Mesothelial cell of epicardium (in vitro differentiated cells): ENCODE results near the gene GRAMD4. TPM values are rescaled to one million over a fixed set of nuclear protein-coding genes. Genes with fewer than 3 reads are reported as not detected.
"Not testable (repeated sequence)": the region's sequence is repeated elsewhere in the genome, so short reads cannot be mapped to it uniquely, and the experiment has no call there.

Experiments used
- DNase-seq, 2 experiments: peaks; one replicate each; pipeline ENCODE4 v3.0.0; 2021; ENCODE audit warnings: low spot score in 2 of 2; ENCODE audit not compliant: unreplicated experiment in 2 of 2
- H3K27ac Mint-ChIP-seq: 2 replicates; pipeline ENCODE4 v1.8.0; 2021; ENCODE audit warnings: mixed read lengths
- H3K27me3 Mint-ChIP-seq: 2 replicates; pipeline ENCODE4 v1.8.0; 2021; ENCODE audit warnings: low read depth, mixed read lengths
- H3K36me3 Mint-ChIP-seq: 2 replicates; pipeline ENCODE4 v1.8.0; 2021; ENCODE audit warnings: mixed read lengths
- H3K4me1 Mint-ChIP-seq: 2 replicates; pipeline ENCODE4 v1.8.0; 2021; ENCODE audit warnings: mixed read lengths
- H3K4me3 Mint-ChIP-seq: 2 replicates; pipeline ENCODE4 v1.8.0; 2021; ENCODE audit warnings: mild to moderate bottlenecking, moderate library complexity, mixed read lengths
- H3K9me3 Mint-ChIP-seq: 2 replicates; pipeline ENCODE4 v1.8.0; 2021; ENCODE audit warnings: mixed read lengths
- total RNA-seq: library from RNA; stranded (reverse); gene quantifications from 3 replicates; pipeline ENCODE4 v1.2.1, GENCODE V29; 2021
- TF ChIP-seq, protein P1 (sequence below): fragments of 200-600 bp; sonication (generic); IDR thresholded peaks from one replicate; pipeline ENCODE4 v1.5.0; 2021; ENCODE audit warnings: antibody characterized with exemption; ENCODE audit not compliant: unreplicated experiment

GRAMD4 gene
- total RNA-seq, 1 donor from 2014 or later = 58.3 TPM

- no peak for DNase-seq
- H3K36me3 Mint-ChIP-seq = peaks cover 11% of the 10 kb centered on the region
- TF ChIP-seq, protein P1, sequence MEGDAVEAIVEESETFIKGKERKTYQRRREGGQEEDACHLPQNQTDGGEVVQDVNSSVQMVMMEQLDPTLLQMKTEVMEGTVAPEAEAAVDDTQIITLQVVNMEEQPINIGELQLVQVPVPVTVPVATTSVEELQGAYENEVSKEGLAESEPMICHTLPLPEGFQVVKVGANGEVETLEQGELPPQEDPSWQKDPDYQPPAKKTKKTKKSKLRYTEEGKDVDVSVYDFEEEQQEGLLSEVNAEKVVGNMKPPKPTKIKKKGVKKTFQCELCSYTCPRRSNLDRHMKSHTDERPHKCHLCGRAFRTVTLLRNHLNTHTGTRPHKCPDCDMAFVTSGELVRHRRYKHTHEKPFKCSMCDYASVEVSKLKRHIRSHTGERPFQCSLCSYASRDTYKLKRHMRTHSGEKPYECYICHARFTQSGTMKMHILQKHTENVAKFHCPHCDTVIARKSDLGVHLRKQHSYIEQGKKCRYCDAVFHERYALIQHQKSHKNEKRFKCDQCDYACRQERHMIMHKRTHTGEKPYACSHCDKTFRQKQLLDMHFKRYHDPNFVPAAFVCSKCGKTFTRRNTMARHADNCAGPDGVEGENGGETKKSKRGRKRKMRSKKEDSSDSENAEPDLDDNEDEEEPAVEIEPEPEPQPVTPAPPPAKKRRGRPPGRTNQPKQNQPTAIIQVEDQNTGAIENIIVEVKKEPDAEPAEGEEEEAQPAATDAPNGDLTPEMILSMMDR = no peak
- no peaks in the 10 kb centered on the region for H3K27me3 Mint-ChIP-seq
- peaks cover 12% of the 10 kb centered on the region for H3K4me1 Mint-ChIP-seq
- no peak overlapping the region for H3K4me3 Mint-ChIP-seq
- no peak overlapping the region for H3K27ac Mint-ChIP-seq
- no peaks in the 10 kb centered on the region for H3K9me3 Mint-ChIP-seq
These were observed 12.6 kb downstream of the GRAMD4 start for GRCh38 chr22:46632646-46633249.

- no peaks in the 10 kb centered on the region for H3K9me3 Mint-ChIP-seq
- peaks cover 9% of the 10 kb centered on the region for H3K36me3 Mint-ChIP-seq
- H3K4me3 Mint-ChIP-seq = no peak overlapping the region
- H3K27ac Mint-ChIP-seq = peak overlapping the region; percentile 95
- TF ChIP-seq, protein P1 = no peak
- peaks cover 8% of the 10 kb centered on the region for H3K4me1 Mint-ChIP-seq
- DNase-seq = no peak
- H3K27me3 Mint-ChIP-seq = no peaks in the 10 kb centered on the region
These were observed 13.2 kb downstream of the GRAMD4 start for GRCh38 chr22:46633334-46633890.

- DNase-seq = no peak
- Mint-ChIP-seq H3K36me3 (peaks cover 9% of the 10 kb centered on the region), H3K4me3 (peak overlapping the region; percentile 20), H3K27ac (peak overlapping the region; percentile 95), H3K9me3 (no peaks in the 10 kb centered on the region), H3K27me3 (no peaks in the 10 kb centered on the region), H3K4me1 (peaks cover 8% of the 10 kb centered on the region)
- TF ChIP-seq, protein P1 = no peak
These were observed 14.0 kb downstream of the GRAMD4 start for GRCh38 chr22:46634011-46634699.

DNA sequence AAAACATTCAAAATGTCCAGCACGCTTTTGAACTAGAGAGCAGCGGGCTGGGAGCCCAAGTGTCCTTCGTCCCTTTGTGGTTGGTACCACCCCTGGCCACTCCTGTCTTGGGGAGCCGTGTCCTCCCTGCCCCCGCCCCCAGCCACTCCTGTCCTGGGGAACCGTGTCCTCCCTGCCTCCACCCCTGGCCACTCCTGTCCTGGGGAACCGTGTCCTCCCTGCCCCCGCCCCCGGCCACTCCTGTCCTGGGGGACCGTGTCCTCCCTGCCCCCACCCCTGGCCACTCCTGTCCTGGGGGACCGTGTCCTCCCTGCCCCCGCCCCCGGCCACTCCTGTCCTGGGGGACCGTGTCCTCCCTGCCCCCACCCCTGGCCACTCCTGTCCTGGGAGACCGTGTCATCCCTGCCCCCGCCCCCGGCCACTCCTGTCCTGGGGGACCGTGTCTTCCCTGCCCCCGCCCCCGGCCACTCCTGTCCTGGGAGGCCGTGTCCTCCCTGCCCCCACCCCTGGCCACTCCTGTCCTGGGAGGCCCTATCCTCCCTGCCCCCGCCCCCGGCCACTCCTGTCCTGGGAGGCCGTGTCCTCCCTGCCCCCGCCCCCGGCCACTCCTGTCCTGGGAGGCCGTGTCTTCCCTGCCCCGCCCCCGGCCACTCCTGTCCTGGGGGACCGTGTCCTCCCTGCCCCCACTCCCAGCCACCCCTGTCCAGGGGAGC lies 14.9 kb downstream of the GRAMD4 start:
- not testable (repeated sequence) for H3K27ac Mint-ChIP-seq, H3K9me3 Mint-ChIP-seq, H3K36me3 Mint-ChIP-seq, DNase-seq, H3K4me3 Mint-ChIP-seq, H3K4me1 Mint-ChIP-seq, H3K27me3 Mint-ChIP-seq

- H3K4me1 Mint-ChIP-seq = peaks cover 8% of the 10 kb centered on the region
- TF ChIP-seq, protein P1 = no peak
- DNase-seq = no peak
- peaks cover 3% of the 10 kb centered on the region for H3K36me3 Mint-ChIP-seq
- no peaks in the 10 kb centered on the region for H3K27me3 Mint-ChIP-seq
- no peak overlapping the region for H3K27ac Mint-ChIP-seq
- no peaks in the 10 kb centered on the region for H3K9me3 Mint-ChIP-seq
- H3K4me3 Mint-ChIP-seq = no peak overlapping the region
These were observed 15.6 kb downstream of the GRAMD4 start for GRCh38 chr22:46635756-46636155.
